Ishikawa (cell line): Measurements from ENCODE around the gene SLC39A10.

ENCODE experiments used
- CEBPB ChIP-seq: IDR thresholded peaks from 2 replicates; pipeline ENCODE4 v1.6.1; 2012
- CREB1 ChIP-seq: IDR thresholded peaks from 2 replicates; pipeline ENCODE4 v1.6.1; 2012; ENCODE audit warnings: low read depth
- EGR1 ChIP-seq: IDR thresholded peaks from 2 replicates; pipeline ENCODE4 v1.6.1; 2012
- EP300 ChIP-seq: IDR thresholded peaks from 2 replicates; pipeline ENCODE4 v1.6.1; 2012; ENCODE audit warnings: borderline replicate concordance
- FOXM1 ChIP-seq: IDR thresholded peaks from 2 replicates; pipeline ENCODE4 v1.6.1; 2012; ENCODE audit warnings: low read depth, borderline replicate concordance
- NFIC ChIP-seq: IDR thresholded peaks from 2 replicates; pipeline ENCODE4 v1.6.1; 2012
- RAD21 ChIP-seq: IDR thresholded peaks from 2 replicates; pipeline ENCODE4 v1.6.1; 2012; ENCODE audit warnings: low read depth
- TAF1 ChIP-seq: IDR thresholded peaks from 2 replicates; pipeline ENCODE4 v1.6.1; 2012; ENCODE audit warnings: low read depth, mild to moderate bottlenecking
- TCF12 ChIP-seq: IDR thresholded peaks from 2 replicates; pipeline ENCODE4 v1.6.1; 2012; ENCODE audit warnings: low read depth
- TEAD4 ChIP-seq: IDR thresholded peaks from 2 replicates; pipeline ENCODE4 v1.6.1; 2012
- YY1 ChIP-seq: IDR thresholded peaks from 2 replicates; pipeline ENCODE4 v1.6.1; 2012; ENCODE audit warnings: low read depth
- ZBTB7A ChIP-seq: IDR thresholded peaks from 2 replicates; pipeline ENCODE4 v1.6.1; 2012; ENCODE audit warnings: low read depth
- TF ChIP-seq, protein P1 (sequence below): IDR thresholded peaks from 2 replicates; pipeline ENCODE4 v1.6.1; 2012; ENCODE audit warnings: low read depth, mild to moderate bottlenecking
- TF ChIP-seq, protein P2 (sequence below): IDR thresholded peaks from 2 replicates; pipeline ENCODE4 v1.6.1; 2012
- TF ChIP-seq, protein P3 (sequence below): IDR thresholded peaks from 2 replicates; pipeline ENCODE4 v1.6.1; 2012

Gene SLC39A10

DNA sequence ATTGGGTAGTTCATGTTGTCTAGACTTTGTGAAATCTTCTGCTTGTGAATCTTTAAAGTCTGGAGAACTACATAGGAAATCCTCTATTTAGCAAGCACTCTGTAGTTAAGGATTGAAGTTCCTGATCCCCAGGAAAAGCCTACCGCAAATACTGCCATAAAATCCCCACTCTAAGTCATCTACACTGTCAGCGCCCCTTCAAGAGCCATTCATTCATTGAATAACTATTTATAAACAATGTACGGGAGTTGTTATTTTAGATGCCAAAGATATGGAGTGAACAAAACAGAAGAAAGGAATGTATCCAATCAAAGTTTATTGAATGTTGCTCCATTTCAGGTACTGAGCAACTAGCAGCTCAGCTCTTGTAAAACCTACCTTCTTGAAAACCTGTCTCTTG lies 36.5 kb upstream of the SLC39A10 start:
- no peak for TF ChIP-seq RAD21
- TF ChIP-seq FOXM1, result no peak
- TF ChIP-seq NFIC, result no peak
- no peak for TF ChIP-seq TEAD4
- TF ChIP-seq, protein P1, sequence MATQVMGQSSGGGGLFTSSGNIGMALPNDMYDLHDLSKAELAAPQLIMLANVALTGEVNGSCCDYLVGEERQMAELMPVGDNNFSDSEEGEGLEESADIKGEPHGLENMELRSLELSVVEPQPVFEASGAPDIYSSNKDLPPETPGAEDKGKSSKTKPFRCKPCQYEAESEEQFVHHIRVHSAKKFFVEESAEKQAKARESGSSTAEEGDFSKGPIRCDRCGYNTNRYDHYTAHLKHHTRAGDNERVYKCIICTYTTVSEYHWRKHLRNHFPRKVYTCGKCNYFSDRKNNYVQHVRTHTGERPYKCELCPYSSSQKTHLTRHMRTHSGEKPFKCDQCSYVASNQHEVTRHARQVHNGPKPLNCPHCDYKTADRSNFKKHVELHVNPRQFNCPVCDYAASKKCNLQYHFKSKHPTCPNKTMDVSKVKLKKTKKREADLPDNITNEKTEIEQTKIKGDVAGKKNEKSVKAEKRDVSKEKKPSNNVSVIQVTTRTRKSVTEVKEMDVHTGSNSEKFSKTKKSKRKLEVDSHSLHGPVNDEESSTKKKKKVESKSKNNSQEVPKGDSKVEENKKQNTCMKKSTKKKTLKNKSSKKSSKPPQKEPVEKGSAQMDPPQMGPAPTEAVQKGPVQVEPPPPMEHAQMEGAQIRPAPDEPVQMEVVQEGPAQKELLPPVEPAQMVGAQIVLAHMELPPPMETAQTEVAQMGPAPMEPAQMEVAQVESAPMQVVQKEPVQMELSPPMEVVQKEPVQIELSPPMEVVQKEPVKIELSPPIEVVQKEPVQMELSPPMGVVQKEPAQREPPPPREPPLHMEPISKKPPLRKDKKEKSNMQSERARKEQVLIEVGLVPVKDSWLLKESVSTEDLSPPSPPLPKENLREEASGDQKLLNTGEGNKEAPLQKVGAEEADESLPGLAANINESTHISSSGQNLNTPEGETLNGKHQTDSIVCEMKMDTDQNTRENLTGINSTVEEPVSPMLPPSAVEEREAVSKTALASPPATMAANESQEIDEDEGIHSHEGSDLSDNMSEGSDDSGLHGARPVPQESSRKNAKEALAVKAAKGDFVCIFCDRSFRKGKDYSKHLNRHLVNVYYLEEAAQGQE, result no peak
- TF ChIP-seq, protein P2, sequence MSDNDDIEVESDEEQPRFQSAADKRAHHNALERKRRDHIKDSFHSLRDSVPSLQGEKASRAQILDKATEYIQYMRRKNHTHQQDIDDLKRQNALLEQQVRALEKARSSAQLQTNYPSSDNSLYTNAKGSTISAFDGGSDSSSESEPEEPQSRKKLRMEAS, result no peak
- TF ChIP-seq CREB1, result no peak
- TF ChIP-seq EP300, result no peak
- TF ChIP-seq CEBPB, result no peak
- TF ChIP-seq, protein P3, sequence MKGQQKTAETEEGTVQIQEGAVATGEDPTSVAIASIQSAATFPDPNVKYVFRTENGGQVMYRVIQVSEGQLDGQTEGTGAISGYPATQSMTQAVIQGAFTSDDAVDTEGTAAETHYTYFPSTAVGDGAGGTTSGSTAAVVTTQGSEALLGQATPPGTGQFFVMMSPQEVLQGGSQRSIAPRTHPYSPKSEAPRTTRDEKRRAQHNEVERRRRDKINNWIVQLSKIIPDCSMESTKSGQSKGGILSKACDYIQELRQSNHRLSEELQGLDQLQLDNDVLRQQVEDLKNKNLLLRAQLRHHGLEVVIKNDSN, result no peak
- no peak for TF ChIP-seq YY1
- no peak for TF ChIP-seq EGR1
- no peak for TF ChIP-seq TCF12
- TF ChIP-seq TAF1, result no peak
- TF ChIP-seq ZBTB7A, result no peak

DNA sequence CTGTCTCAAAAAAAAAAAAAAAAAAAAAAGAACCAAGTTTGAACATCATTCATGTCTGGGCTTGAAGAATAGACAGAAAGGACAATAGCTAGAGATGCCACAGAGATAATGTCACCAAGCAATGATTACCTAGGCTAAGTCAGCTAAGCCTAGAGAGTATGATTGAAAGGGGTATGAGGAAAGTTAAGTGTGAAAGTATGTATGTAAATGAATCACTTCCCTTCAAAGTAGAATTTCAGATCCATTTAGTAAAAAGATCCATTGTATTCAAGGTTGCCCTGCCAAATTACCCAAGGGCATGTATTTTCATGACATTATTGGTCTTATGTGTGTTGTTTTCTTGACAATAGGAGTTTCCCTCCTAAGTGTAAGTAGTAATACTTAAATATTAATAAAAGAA lies 34.1 kb upstream of the SLC39A10 start:
- TF ChIP-seq CREB1, result no peak
- TF ChIP-seq CEBPB, result no peak
- TF ChIP-seq, protein P3, result no peak
- TF ChIP-seq EGR1, result no peak
- no peak for TF ChIP-seq RAD21
- no peak for TF ChIP-seq TAF1
- TF ChIP-seq, protein P1, result no peak
- peak; percentile 23; the same call in 1 of the 2 replicates for TF ChIP-seq TEAD4
- peak; percentile 41; the same call in 1 of the 2 replicates for TF ChIP-seq EP300

DNA sequence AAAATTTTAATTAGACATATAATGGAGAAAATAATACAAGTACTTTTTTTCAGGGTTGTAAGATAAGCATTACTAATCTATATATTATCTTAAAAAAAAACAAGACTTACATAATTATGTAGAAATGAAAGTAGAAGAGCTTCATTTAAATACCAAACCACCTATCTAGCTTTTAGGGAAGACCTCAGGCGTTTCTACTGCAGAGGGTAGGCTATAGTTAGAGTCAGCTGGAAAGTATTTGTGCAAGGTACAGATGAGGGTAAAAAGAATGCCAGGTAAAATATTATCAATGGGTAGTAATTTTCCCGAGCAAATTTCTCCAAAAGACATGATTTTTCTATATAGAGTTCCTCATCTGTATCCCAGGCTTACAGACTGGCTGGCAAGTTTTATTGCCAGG lies 30.5 kb upstream of the SLC39A10 start:
- TF ChIP-seq, protein P1, result no peak

DNA sequence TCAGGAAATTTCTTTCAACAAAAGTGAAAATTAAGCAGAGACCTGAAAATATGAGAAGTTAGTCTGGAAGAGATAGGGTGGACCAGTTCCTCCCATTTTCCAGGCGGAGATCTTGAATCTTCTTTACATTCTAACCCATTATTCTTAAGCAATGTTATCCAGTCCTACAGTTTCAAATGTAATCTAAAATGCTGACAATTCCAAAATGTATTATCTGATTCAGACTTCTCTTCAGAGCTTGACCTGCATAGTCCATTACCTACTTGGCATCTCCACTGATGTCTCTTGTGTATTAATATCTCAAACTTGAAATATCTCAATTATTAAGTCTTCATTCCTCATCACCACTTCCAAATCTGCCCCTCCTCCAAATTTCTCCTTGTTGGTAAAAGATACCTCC lies 28.4 kb upstream of the SLC39A10 start:
- TF ChIP-seq TCF12 (no peak), EP300 (no peak), EGR1 (no peak), TAF1 (no peak), FOXM1 (no peak), TEAD4 (no peak), ZBTB7A (no peak), CEBPB (no peak), CREB1 (no peak), NFIC (no peak)
- TF ChIP-seq, protein P3, result no peak
- TF ChIP-seq, protein P1, result no peak
